K562 (cell line): ENCODE measurements around the gene ARHGAP28. TPM values are rescaled to one million over a fixed set of nuclear protein-coding genes. Genes with fewer than 3 reads are reported as not detected.

Experiments used
- ATAC-seq: fragments of 200-7000 bp; cut with Tn5 transposase; 3 replicates; pipeline ENCODE4 v1.9.1; 2020; ENCODE audit warnings: moderate library complexity
- BruUV-seq: library from RNA; stranded (reverse); fragments of 400-500 nt; replicated peaks from 2 replicates; lab custom pipeline; 2021; lab: Mats Ljungman, UMichigan
- CTCF ChIA-PET: fragments of 300-600 bp; formaldehyde crosslinking; extraction: SDS; loops from one replicate; lab custom pipeline; 2021; ENCODE audit warnings: low intra/inter-chr PET ratio; lab: Yijun Ruan, JAX
- POLR2A ChIA-PET: fragments of 300-600, 350-650 bp; sonication (Branson Sonifier 250); formaldehyde crosslinking; extraction: SDS; loops from one replicate; lab custom pipeline; 2021; ENCODE audit warnings: antibody characterized with exemption, inconsistent platforms; lab: Yijun Ruan, JAX
- DNase-seq, 4 experiments: peaks; one replicate each; pipeline versions ENCODE4 v3.0.0 to v3.0.0-alpha.2; 2011 to 2018; ENCODE audit warnings: low spot score in 3 of 4, mixed read lengths in 3 of 4; ENCODE audit errors: extremely low read depth in 1 of 4
- FAIRE-seq: peaks from 2 replicates; lab custom pipeline; 2011; peaks lifted over from hg19 to GRCh38; lab: Jason Lieb, UNC
- H2AFZ ChIP-seq: 2 replicates; pipeline ENCODE4 v1.6.0; 2011; ENCODE audit warnings: low read depth, low read length, control low read depth, inconsistent platforms
- H3K27ac ChIP-seq: fragments of 200-600 bp; 3 replicates; pipeline ENCODE4 v1.8.0; 2011; ENCODE audit warnings: low read depth, mild to moderate bottlenecking, control low read depth, inconsistent platforms, low read length, moderate library complexity, mixed read lengths; ENCODE audit errors: extremely low read depth
- H3K27me3 ChIP-seq, 2 experiments: fragments of 300-600 bp in 1 of 2; 2 replicates in 1 of 2; 3 replicates in 1 of 2; pipeline versions ENCODE4 v1.6.0 to v1.8.0; 2011; ENCODE audit warnings: inconsistent platforms in 2 of 2, low read length in 2 of 2, mild to moderate bottlenecking in 1 of 2, mixed read lengths in 1 of 2, moderate library complexity in 1 of 2; ENCODE audit not compliant: control insufficient read depth in 2 of 2, insufficient read depth in 2 of 2
- H3K36me3 ChIP-seq: fragments of 300-600 bp; 3 replicates; pipeline ENCODE4 v1.8.0; 2011; ENCODE audit warnings: mild to moderate bottlenecking, low read length, inconsistent platforms; ENCODE audit not compliant: control insufficient read depth, insufficient read depth
- H3K4me1 ChIP-seq, 2 experiments: fragments of 200-600 bp in 1 of 2; replicated peaks in 1 of 2; 2 replicates in 1 of 2; 3 replicates in 1 of 2; pipeline versions ENCODE4 v1.5.1 to v1.8.0; 2011; ENCODE audit warnings: inconsistent platforms in 2 of 2, low read length in 2 of 2, mild to moderate bottlenecking in 1 of 2, mixed read lengths in 1 of 2, moderate library complexity in 1 of 2; ENCODE audit not compliant: control insufficient read depth in 2 of 2, insufficient read depth in 2 of 2
- H3K4me2 ChIP-seq: 2 replicates; pipeline ENCODE4 v1.6.1; 2011; ENCODE audit warnings: low read length, control low read depth, inconsistent platforms, mixed read lengths; ENCODE audit not compliant: insufficient read depth
- H3K4me3 ChIP-seq: fragments of 200-600 bp; sonication (generic), shearing (Covaris generic); 2 replicates; pipeline ENCODE4 v1.5.1; 2016; ENCODE audit warnings: control low read depth, inconsistent platforms
- H3K79me2 ChIP-seq: fragments of 200-600 bp; 3 replicates; pipeline ENCODE4 v1.8.0; 2011; ENCODE audit warnings: low read length, inconsistent platforms; ENCODE audit not compliant: control insufficient read depth, insufficient read depth
- H3K9ac ChIP-seq, 2 experiments: 2 replicates each; pipeline versions ENCODE4 v1.6.0 to v1.6.1; 2011; ENCODE audit warnings: low read depth in 2 of 2, low read length in 2 of 2, control low read depth in 1 of 2, inconsistent platforms in 1 of 2, mild to moderate bottlenecking in 1 of 2, mixed read lengths in 1 of 2; ENCODE audit not compliant: insufficient read depth in 1 of 2
- H3K9me1 ChIP-seq: one replicate; pipeline ENCODE4 v1.6.0; 2011; ENCODE audit warnings: inconsistent platforms, mild to moderate bottlenecking, low read length, moderate library complexity; ENCODE audit not compliant: control insufficient read depth, insufficient read depth
- H3K9me3 ChIP-seq: replicated peaks from 2 replicates; pipeline ENCODE4 v1.5.1; 2011; ENCODE audit warnings: low read depth, low read length, inconsistent platforms; ENCODE audit not compliant: control insufficient read depth, insufficient read depth
- H4K20me1 ChIP-seq: replicated peaks from 2 replicates; pipeline ENCODE4 v1.6.1; 2011; ENCODE audit warnings: low read length, inconsistent platforms, mixed read lengths; ENCODE audit not compliant: control insufficient read depth, insufficient read depth
- BCOR ChIP-seq: fragments of 450-650 bp; IDR thresholded peaks from 2 replicates; pipeline ENCODE4 v1.6.1; 2016
- CBX3 ChIP-seq, 2 experiments: IDR thresholded peaks; 1 replicate in 1 of 2; 2 replicates in 1 of 2; pipeline ENCODE4 v1.6.1; 2012; ENCODE audit warnings: inconsistent platforms in 2 of 2, low read length in 2 of 2, borderline replicate concordance in 1 of 2, control low read depth in 1 of 2
- KDM1A ChIP-seq, 2 experiments: fragments of 450-650 bp; IDR thresholded peaks; 2 replicates each; pipeline ENCODE4 v1.6.1; 2016; ENCODE audit warnings: mild to moderate bottlenecking in 2 of 2
- KHSRP ChIP-seq: fragments of 450-650 bp; IDR thresholded peaks from 2 replicates; pipeline ENCODE4 v1.6.1; 2017
- PCBP1 ChIP-seq: fragments of 200-400 bp; formaldehyde crosslinking; IDR thresholded peaks from 2 replicates; pipeline ENCODE4 v1.6.1; 2018; ENCODE audit warnings: mild to moderate bottlenecking, low read depth, low read length; ENCODE audit not compliant: poor library complexity, severe bottlenecking
- SETDB1 ChIP-seq: IDR thresholded peaks from one replicate; pipeline ENCODE4 v1.6.1; 2012; ENCODE audit warnings: low read length, control low read depth, inconsistent platforms
- TCF3 ChIP-seq: sonication (generic); formaldehyde crosslinking; IDR thresholded peaks from 2 replicates; pipeline ENCODE4 v1.4.0; 2020; ENCODE audit warnings: mild to moderate bottlenecking, missing genetic modification reagents
- ZBTB12 ChIP-seq: fragments of 250-450 bp; sonication (Bioruptor Pico); IDR thresholded peaks from 2 replicates; pipeline ENCODE4 v1.4.0; 2020
- ZNF696 ChIP-seq: fragments of 250-450 bp; sonication (Bioruptor Pico); conservative IDR thresholded peaks from 2 replicates; pipeline ENCODE4 v1.4.0; 2020; ENCODE audit warnings: mild to moderate bottlenecking, moderate library complexity
- ZNF75A ChIP-seq: fragments of 450-650 bp; formaldehyde crosslinking; IDR thresholded peaks from 2 replicates; pipeline ENCODE4 v1.4.0; 2020; ENCODE audit warnings: mild to moderate bottlenecking
- WGBS: fragments of 100-300 bp; shearing (Covaris generic); methylation state at CpG from one replicate; pipeline ENCODE4 v1.1.6; 2016; ENCODE audit warnings: low coverage, mixed read lengths; ENCODE audit not compliant: insufficient coverage; ENCODE audit errors: missing lambda C conversion rate; 5-methylcytosine and 5-hydroxymethylcytosine counted together
- in situ Hi-C: fragments of 300-500 bp; cut with MboI; formaldehyde crosslinking; loops from 4 replicates; pipeline ENCODE4 v1.15.0; 2018; ENCODE audit warnings: inconsistent platforms, mixed read lengths
- intact Hi-C: fragments of 100-400 bp; cut with micrococcal nuclease; formaldehyde crosslinking; loops from 2 replicates; pipeline ENCODE4 v1.14.2; 2022
- polyA plus RNA-seq, 8 experiments: library from polyadenylated mRNA; depleted of rRNA in 4 of 8; stranded (reverse) in 5 of 8; unstranded in 3 of 8; fragments of >200 nt; fragmentation: Nextera tagmentation in 2 of 8; fragmentation: Illumina TruSeq in 1 of 8; extraction: Ambion mirVana in 2 of 8; extraction: Trizol in 1 of 8; gene quantifications; 2 replicates each; pipeline versions ENCODE4 v1.2.1 to v1.2.3, GENCODE V29; 2011 to 2014; ENCODE audit warnings: inconsistent platforms in 1 of 8, missing spikeins in 1 of 8
- total RNA-seq, 7 experiments: library from RNA; depleted of rRNA in 6 of 7; stranded (reverse); fragments of >200 nt in 6 of 7; fragmentation: Illumina TruSeq in 2 of 7; extraction: Trizol in 2 of 7; gene quantifications; 2 replicates each; pipeline versions ENCODE4 v1.2.1 to v1.2.3, GENCODE V29; 2011 to 2021; ENCODE audit warnings: low replicate concordance in 1 of 7
- TF ChIP-seq, protein P1 (sequence below): fragments of 250-450 bp; sonication (Bioruptor Pico); IDR thresholded peaks from 2 replicates; pipeline ENCODE4 v1.8.0; 2021; ENCODE audit warnings: mild to moderate bottlenecking, moderate library complexity
- TF ChIP-seq, protein P2 (sequence below): fragments of 450-650 bp; IDR thresholded peaks from 2 replicates; pipeline ENCODE4 v1.6.1; 2017; ENCODE audit warnings: antibody characterized with exemption, mild to moderate bottlenecking
- TF ChIP-seq, protein P3 (sequence below): fragments of 200-800 bp; sonication (Bioruptor generic); IDR thresholded peaks from 2 replicates; pipeline ENCODE4 v1.6.1; 2017; ENCODE audit warnings: missing genetic modification characterization, missing compliant biosample characterization

The ARHGAP28 gene
- total and polyA plus RNA-seq, 9 of the 15 experiments (the other 6 are each of a cell fraction or from before 2014, with no cell fraction given): 0.93 to 5.9 (median 5.0) TPM

- H3K9me1 ChIP-seq: no peaks in the 10 kb centered on the region
- in situ Hi-C loops: no loop called here
- H3K9me3 ChIP-seq: no peaks in the 10 kb centered on the region
- DNase-seq (no peak), ATAC-seq (no peak), FAIRE-seq (no peak)
- intact Hi-C loops: no loop called here
- H2AFZ ChIP-seq: no peak overlapping the region
- H3K27me3 ChIP-seq: no peaks in the 10 kb centered on the region; a peak in 1 of 5 replicates
- no peak overlapping the region for H3K4me2 ChIP-seq
- H3K79me2 ChIP-seq: no peaks in the 10 kb centered on the region
- H3K27ac ChIP-seq: no peak overlapping the region
- ChIA-PET POLR2A (no interaction called here), CTCF (no interaction called here)
- H3K36me3 ChIP-seq: no peaks in the 10 kb centered on the region
- no TSS peak for BruUV-seq
- H4K20me1 ChIP-seq: no peaks in the 10 kb centered on the region
- no peaks in the 10 kb centered on the region for H3K4me1 ChIP-seq
- 2% methylated on average over 3 of the region's 3 CpGs for WGBS
- no peak overlapping the region for H3K4me3 ChIP-seq
- no peak overlapping the region for H3K9ac ChIP-seq
- TF ChIP-seq, protein P1, sequence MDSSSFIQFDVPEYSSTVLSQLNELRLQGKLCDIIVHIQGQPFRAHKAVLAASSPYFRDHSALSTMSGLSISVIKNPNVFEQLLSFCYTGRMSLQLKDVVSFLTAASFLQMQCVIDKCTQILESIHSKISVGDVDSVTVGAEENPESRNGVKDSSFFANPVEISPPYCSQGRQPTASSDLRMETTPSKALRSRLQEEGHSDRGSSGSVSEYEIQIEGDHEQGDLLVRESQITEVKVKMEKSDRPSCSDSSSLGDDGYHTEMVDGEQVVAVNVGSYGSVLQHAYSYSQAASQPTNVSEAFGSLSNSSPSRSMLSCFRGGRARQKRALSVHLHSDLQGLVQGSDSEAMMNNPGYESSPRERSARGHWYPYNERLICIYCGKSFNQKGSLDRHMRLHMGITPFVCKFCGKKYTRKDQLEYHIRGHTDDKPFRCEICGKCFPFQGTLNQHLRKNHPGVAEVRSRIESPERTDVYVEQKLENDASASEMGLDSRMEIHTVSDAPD (CRISPR knock-in tag): no peak
- TF ChIP-seq, protein P2, sequence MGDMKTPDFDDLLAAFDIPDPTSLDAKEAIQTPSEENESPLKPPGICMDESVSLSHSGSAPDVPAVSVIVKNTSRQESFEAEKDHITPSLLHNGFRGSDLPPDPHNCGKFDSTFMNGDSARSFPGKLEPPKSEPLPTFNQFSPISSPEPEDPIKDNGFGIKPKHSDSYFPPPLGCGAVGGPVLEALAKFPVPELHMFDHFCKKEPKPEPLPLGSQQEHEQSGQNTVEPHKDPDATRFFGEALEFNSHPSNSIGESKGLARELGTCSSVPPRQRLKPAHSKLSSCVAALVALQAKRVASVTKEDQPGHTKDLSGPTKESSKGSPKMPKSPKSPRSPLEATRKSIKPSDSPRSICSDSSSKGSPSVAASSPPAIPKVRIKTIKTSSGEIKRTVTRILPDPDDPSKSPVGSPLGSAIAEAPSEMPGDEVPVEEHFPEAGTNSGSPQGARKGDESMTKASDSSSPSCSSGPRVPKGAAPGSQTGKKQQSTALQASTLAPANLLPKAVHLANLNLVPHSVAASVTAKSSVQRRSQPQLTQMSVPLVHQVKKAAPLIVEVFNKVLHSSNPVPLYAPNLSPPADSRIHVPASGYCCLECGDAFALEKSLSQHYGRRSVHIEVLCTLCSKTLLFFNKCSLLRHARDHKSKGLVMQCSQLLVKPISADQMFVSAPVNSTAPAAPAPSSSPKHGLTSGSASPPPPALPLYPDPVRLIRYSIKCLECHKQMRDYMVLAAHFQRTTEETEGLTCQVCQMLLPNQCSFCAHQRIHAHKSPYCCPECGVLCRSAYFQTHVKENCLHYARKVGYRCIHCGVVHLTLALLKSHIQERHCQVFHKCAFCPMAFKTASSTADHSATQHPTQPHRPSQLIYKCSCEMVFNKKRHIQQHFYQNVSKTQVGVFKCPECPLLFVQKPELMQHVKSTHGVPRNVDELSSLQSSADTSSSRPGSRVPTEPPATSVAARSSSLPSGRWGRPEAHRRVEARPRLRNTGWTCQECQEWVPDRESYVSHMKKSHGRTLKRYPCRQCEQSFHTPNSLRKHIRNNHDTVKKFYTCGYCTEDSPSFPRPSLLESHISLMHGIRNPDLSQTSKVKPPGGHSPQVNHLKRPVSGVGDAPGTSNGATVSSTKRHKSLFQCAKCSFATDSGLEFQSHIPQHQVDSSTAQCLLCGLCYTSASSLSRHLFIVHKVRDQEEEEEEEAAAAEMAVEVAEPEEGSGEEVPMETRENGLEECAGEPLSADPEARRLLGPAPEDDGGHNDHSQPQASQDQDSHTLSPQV: no peak
- TF ChIP-seq ZNF75A (CRISPR knock-in tag): no peak
- no peak for TF ChIP-seq SETDB1
- no peak for TF ChIP-seq CBX3 (IDR thresholded peaks at IDR 0.05; ENCODE audit: borderline replicate concordance in 1 of 2, low read length in 2 of 2)
- no peak for TF ChIP-seq ZBTB12 (CRISPR knock-in tag)
- TF ChIP-seq ZNF696: no peak
- TF ChIP-seq KDM1A (IDR thresholded peaks at IDR 0.05): no peak
- no peak for TF ChIP-seq TCF3 (CRISPR knock-in tag)
- TF ChIP-seq, protein P3, sequence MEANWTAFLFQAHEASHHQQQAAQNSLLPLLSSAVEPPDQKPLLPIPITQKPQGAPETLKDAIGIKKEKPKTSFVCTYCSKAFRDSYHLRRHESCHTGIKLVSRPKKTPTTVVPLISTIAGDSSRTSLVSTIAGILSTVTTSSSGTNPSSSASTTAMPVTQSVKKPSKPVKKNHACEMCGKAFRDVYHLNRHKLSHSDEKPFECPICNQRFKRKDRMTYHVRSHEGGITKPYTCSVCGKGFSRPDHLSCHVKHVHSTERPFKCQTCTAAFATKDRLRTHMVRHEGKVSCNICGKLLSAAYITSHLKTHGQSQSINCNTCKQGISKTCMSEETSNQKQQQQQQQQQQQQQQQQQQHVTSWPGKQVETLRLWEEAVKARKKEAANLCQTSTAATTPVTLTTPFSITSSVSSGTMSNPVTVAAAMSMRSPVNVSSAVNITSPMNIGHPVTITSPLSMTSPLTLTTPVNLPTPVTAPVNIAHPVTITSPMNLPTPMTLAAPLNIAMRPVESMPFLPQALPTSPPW (CRISPR knock-in tag): no peak
- no peak for TF ChIP-seq BCOR
- no peak for TF ChIP-seq PCBP1
- TF ChIP-seq KHSRP: no peak
Observed at GRCh38 chr18:6796511-6796910, 67.0 kb downstream of the ARHGAP28 start.
